IMR-90 (cell line): Measurements from ENCODE around the gene KRTAP4-16. TPM values are rescaled to one million over a fixed set of nuclear protein-coding genes. Genes with fewer than 3 reads are reported as not detected.

Experiments
- ATAC-seq: fragments of 200-7000 bp; cut with Tn5 transposase; 2 replicates; pipeline ENCODE4 v1.9.1; 2020; ENCODE audit warnings: low read depth, mild to moderate bottlenecking, moderate library complexity
- BruUV-seq: library from RNA; stranded (reverse); fragments of 400-500 nt; replicated peaks from 2 replicates; lab custom pipeline; 2021; lab: Mats Ljungman, UMichigan
- CTCF ChIA-PET: fragments of 300-600 bp; formaldehyde crosslinking; extraction: SDS; loops from one replicate; lab custom pipeline; 2021; ENCODE audit warnings: antibody characterized with exemption; lab: Yijun Ruan, JAX
- POLR2A ChIA-PET: fragments of 300-600 bp; sonication (Branson Sonifier 250); formaldehyde crosslinking; loops from one replicate; lab custom pipeline; 2022; ENCODE audit warnings: antibody characterized with exemption; ENCODE audit not compliant: unreplicated experiment; lab: Charles Lee
- DNase-seq: peaks from one replicate; pipeline ENCODE4 v3.0.0; 2013
- H2AFZ ChIP-seq: replicated peaks from 2 replicates; pipeline ENCODE3; 2013; ENCODE audit warnings: low read length, mild to moderate bottlenecking; ENCODE audit not compliant: poor library complexity
- H2AK5ac ChIP-seq: 2 replicates; pipeline ENCODE4 v1.6.1; 2013; ENCODE audit warnings: low read depth, low read length, inconsistent platforms
- H2AK9ac ChIP-seq: replicated peaks from 2 replicates; pipeline ENCODE3; 2013; ENCODE audit warnings: mild to moderate bottlenecking, low read depth, low read length, moderate library complexity; ENCODE audit not compliant: poor library complexity
- H2BK120ac ChIP-seq: 2 replicates; pipeline ENCODE4 v1.6.1; 2013; ENCODE audit warnings: low read depth, low read length, inconsistent platforms
- H2BK15ac ChIP-seq: 3 replicates; pipeline ENCODE4 v1.6.1; 2013; ENCODE audit warnings: low read depth, low read length, inconsistent platforms
- H2BK20ac ChIP-seq: 2 replicates; pipeline ENCODE4 v1.6.1; 2013; ENCODE audit warnings: low read depth, mild to moderate bottlenecking, inconsistent platforms, low read length, moderate library complexity
- H2BK5ac ChIP-seq: 2 replicates; pipeline ENCODE4 v1.6.1; 2013; ENCODE audit warnings: mild to moderate bottlenecking, low read depth, low read length, inconsistent platforms; ENCODE audit not compliant: poor library complexity, severe bottlenecking
- H3K14ac ChIP-seq: replicated peaks from 2 replicates; pipeline ENCODE4 v1.6.1; 2013; ENCODE audit warnings: low read depth, low read length, inconsistent platforms
- H3K18ac ChIP-seq: 2 replicates; pipeline ENCODE4 v1.6.1; 2013; ENCODE audit warnings: low read depth, low read length, control low read depth
- H3K23ac ChIP-seq: 2 replicates; pipeline ENCODE4 v1.6.1; 2013; ENCODE audit warnings: low read depth, low read length, inconsistent platforms
- H3K27ac ChIP-seq: 2 replicates; pipeline ENCODE4 v1.5.1; 2013; ENCODE audit warnings: mild to moderate bottlenecking, control low read depth, low read length; ENCODE audit not compliant: insufficient read depth
- H3K27me3 ChIP-seq: 2 replicates; pipeline ENCODE4 v1.6.1; 2013; ENCODE audit warnings: low read length; ENCODE audit not compliant: control insufficient read depth, insufficient read depth
- H3K36me3 ChIP-seq: 2 replicates; pipeline ENCODE4 v1.6.1; 2013; ENCODE audit warnings: low read length, mixed read lengths; ENCODE audit not compliant: control insufficient read depth, insufficient read depth
- H3K4ac ChIP-seq: 2 replicates; pipeline ENCODE4 v1.6.1; 2013; ENCODE audit warnings: low read depth, low read length, inconsistent platforms
- H3K4me1 ChIP-seq: 2 replicates; pipeline ENCODE4 v1.6.1; 2013; ENCODE audit warnings: low read length, mixed read lengths; ENCODE audit not compliant: control insufficient read depth, insufficient read depth
- H3K4me2 ChIP-seq: 2 replicates; pipeline ENCODE4 v1.6.1; 2013; ENCODE audit warnings: low read depth, mild to moderate bottlenecking, control low read depth, low read length, moderate library complexity
- H3K4me3 ChIP-seq: 2 replicates; pipeline ENCODE4 v1.5.1; 2013; ENCODE audit warnings: low read depth, mild to moderate bottlenecking, control low read depth, low read length, moderate library complexity; ENCODE audit not compliant: insufficient read depth
- H3K56ac ChIP-seq: 2 replicates; pipeline ENCODE4 v1.6.1; 2013; ENCODE audit warnings: low read length, inconsistent platforms; ENCODE audit not compliant: insufficient read depth; ENCODE audit errors: extremely low read depth
- H3K79me1 ChIP-seq, 2 experiments: 2 replicates each; pipeline ENCODE4 v1.6.1; 2013; ENCODE audit warnings: low read length in 2 of 2, inconsistent platforms in 1 of 2, low read depth in 1 of 2
- H3K9ac ChIP-seq: 2 replicates; pipeline ENCODE4 v1.6.1; 2013; ENCODE audit warnings: low read depth, low read length, control low read depth
- H3K9me1 ChIP-seq: 2 replicates; pipeline ENCODE4 v1.6.1; 2013; ENCODE audit warnings: low read length, inconsistent platforms; ENCODE audit not compliant: insufficient read depth
- H3K9me3 ChIP-seq: 2 replicates; pipeline ENCODE4 v1.6.1; 2013; ENCODE audit warnings: low read length; ENCODE audit not compliant: control insufficient read depth, insufficient read depth
- H4K20me1 ChIP-seq: 2 replicates; pipeline ENCODE4 v1.6.1; 2013; ENCODE audit warnings: low read length, inconsistent platforms; ENCODE audit not compliant: insufficient read depth
- H4K5ac ChIP-seq: 2 replicates; pipeline ENCODE4 v1.6.1; 2013; ENCODE audit warnings: mild to moderate bottlenecking, low read depth, low read length, control low read depth
- H4K8ac ChIP-seq, 2 experiments: 2 replicates each; pipeline ENCODE4 v1.6.1; 2013; ENCODE audit warnings: low read depth in 2 of 2, low read length in 2 of 2, control low read depth in 1 of 2, inconsistent platforms in 1 of 2
- H4K91ac ChIP-seq: 2 replicates; pipeline ENCODE4 v1.6.1; 2013; ENCODE audit warnings: low read depth, low read length, inconsistent platforms; ENCODE audit not compliant: insufficient read depth
- BHLHE40 ChIP-seq: fragments of 150-350 bp; IDR thresholded peaks from 2 replicates; pipeline ENCODE4 v1.6.1; 2016; ENCODE audit warnings: mild to moderate bottlenecking, low read depth, low read length
- CEBPB ChIP-seq: IDR thresholded peaks from 2 replicates; pipeline ENCODE4 v1.6.1; 2012; ENCODE audit warnings: low read depth, low read length, improper control_type of control experiment
- CHD1 ChIP-seq: IDR thresholded peaks from 2 replicates; pipeline ENCODE4 v1.6.1; 2012; ENCODE audit warnings: low read depth, low read length, improper control_type of control experiment
- CTCF ChIP-seq: conservative IDR thresholded peaks from 2 replicates; pipeline ENCODE4 v1.5.1; 2012; ENCODE audit warnings: mild to moderate bottlenecking, low read depth, low read length, improper control_type of control experiment
- ELK1 ChIP-seq: fragments of 150-350 bp; IDR thresholded peaks from 2 replicates; pipeline ENCODE4 v1.6.1; 2016; ENCODE audit warnings: low read depth, mild to moderate bottlenecking, low read length, moderate library complexity, borderline replicate concordance
- FOS ChIP-seq: fragments of 150-350 bp; IDR thresholded peaks from 2 replicates; pipeline ENCODE4 v1.6.1; 2016; ENCODE audit warnings: low read depth, low read length
- MAFK ChIP-seq: IDR thresholded peaks from 2 replicates; pipeline ENCODE4 v1.6.1; 2012; ENCODE audit warnings: low read depth, low read length, improper control_type of control experiment
- MAZ ChIP-seq: IDR thresholded peaks from 2 replicates; pipeline ENCODE4 v1.6.1; 2012; ENCODE audit warnings: low read depth, mild to moderate bottlenecking, low read length, improper control_type of control experiment, moderate library complexity, borderline replicate concordance
- MXI1 ChIP-seq: IDR thresholded peaks from 2 replicates; pipeline ENCODE4 v1.6.1; 2012; ENCODE audit warnings: low read depth, mild to moderate bottlenecking, low read length, moderate library complexity, borderline replicate concordance
- NFE2L2 ChIP-seq: fragments of 150-350 bp; IDR thresholded peaks from 2 replicates; pipeline ENCODE4 v1.6.1; 2016; ENCODE audit warnings: low read depth, mild to moderate bottlenecking, low read length
- POLR2A ChIP-seq: IDR thresholded peaks from 2 replicates; pipeline ENCODE4 v1.6.1; 2012; ENCODE audit warnings: mild to moderate bottlenecking, low read depth, low read length
- RAD21 ChIP-seq: IDR thresholded peaks from 2 replicates; pipeline ENCODE4 v1.6.1; 2012; ENCODE audit warnings: low read length, improper control_type of control experiment
- RCOR1 ChIP-seq: IDR thresholded peaks from 2 replicates; pipeline ENCODE4 v1.6.1; 2012; ENCODE audit warnings: mild to moderate bottlenecking, low read length, improper control_type of control experiment; ENCODE audit not compliant: insufficient replicate concordance
- RFX5 ChIP-seq: IDR thresholded peaks from 2 replicates; pipeline ENCODE4 v1.8.0; 2012; ENCODE audit warnings: low read depth, mild to moderate bottlenecking, low read length, moderate library complexity
- SMC3 ChIP-seq: fragments of 150-350 bp; IDR thresholded peaks from 2 replicates; pipeline ENCODE4 v1.6.1; 2016; ENCODE audit warnings: low read depth, mild to moderate bottlenecking, antibody characterized with exemption, low read length, moderate library complexity
- USF2 ChIP-seq: fragments of 150-350 bp; IDR thresholded peaks from 2 replicates; pipeline ENCODE4 v1.6.1; 2017; ENCODE audit warnings: mild to moderate bottlenecking, antibody characterized with exemption, low read length, low read depth
- WGBS, 2 experiments: methylation state at CpG; one replicate each; pipeline versions ENCODE4 v1.1.5 to v1.1.7; 2013; ENCODE audit warnings: missing lambda C conversion rate in 2 of 2; ENCODE audit not compliant: insufficient read length in 1 of 2; ENCODE audit errors: extremely low coverage in 2 of 2; 5-methylcytosine and 5-hydroxymethylcytosine counted together
- dilution Hi-C: fragments of 300-500 bp; cut with HindIII; formaldehyde crosslinking; loops from one replicate; pipeline ENCODE4 v1.14.3; 2018; ENCODE audit warnings: low sequenced_read_pairs; ENCODE audit not compliant: unreplicated experiment
- in situ Hi-C: fragments of 300-500 bp; cut with MboI; formaldehyde crosslinking; loops from 3 replicates; pipeline ENCODE4 v1.14.3; 2019; ENCODE audit warnings: low sequenced_read_pairs, inconsistent platforms, mixed read lengths
- intact Hi-C: fragments of 100-400 bp; cut with micrococcal nuclease; formaldehyde crosslinking; loops from 2 replicates; pipeline ENCODE4 v1.10.0; 2022
- polyA plus RNA-seq, 3 experiments: library from polyadenylated mRNA; depleted of rRNA; stranded (reverse); fragments of >200 nt; gene quantifications; 2 replicates each; pipeline ENCODE4 v1.2.3, GENCODE V29; 2012; ENCODE audit warnings: low replicate concordance in 1 of 3
- total RNA-seq: library from RNA; depleted of rRNA; stranded (reverse); fragments of >200 nt; gene quantifications from 2 replicates; pipeline ENCODE4 v1.2.3, GENCODE V29; 2012

The KRTAP4-16 gene
- total and polyA plus RNA-seq, 2 of the 4 experiments (the other 2 are of a cell fraction): not detected

GRCh38 chr17:41126412-41126811 lies 24.4 kb upstream of the KRTAP4-16 start:
- dilution Hi-C loops: no loop called here
- POLR2A ChIA-PET: no interaction called here
- no peak overlapping the region for H2BK20ac ChIP-seq
- no peak overlapping the region for H2BK120ac ChIP-seq
- no peak overlapping the region for H3K9ac ChIP-seq
- H2AFZ ChIP-seq: no peak overlapping the region
- H4K91ac ChIP-seq: no peak overlapping the region
- H2BK15ac ChIP-seq: no peak overlapping the region
- DNase-seq (no peak), ATAC-seq (no peak)
- no peak overlapping the region for H3K23ac ChIP-seq
- BruUV-seq: no TSS peak
- H4K8ac ChIP-seq: no peak overlapping the region
- H2BK5ac ChIP-seq: no peak overlapping the region
- no peaks in the 10 kb centered on the region for H3K79me1 ChIP-seq
- TF ChIP-seq BHLHE40 (no peak), MXI1 (no peak), RFX5 (no peak), RAD21 (no peak), SMC3 (no peak), NFE2L2 (no peak), CTCF (no peak), ELK1 (no peak), CHD1 (no peak), CEBPB (no peak), RCOR1 (no peak), MAZ (no peak), USF2 (no peak), FOS (no peak), MAFK (no peak), POLR2A (no peak)
- WGBS, 2 experiments: no CpG with 5 or more reads among the region's 3 CpGs
- no peak overlapping the region for H3K14ac ChIP-seq
- H3K27me3 ChIP-seq: no peaks in the 10 kb centered on the region
- no peaks in the 10 kb centered on the region; the same call in 1 of the 2 replicates for H3K4me1 ChIP-seq
- H3K27ac ChIP-seq: no peak overlapping the region
- H2AK9ac ChIP-seq: no peak overlapping the region
- in situ Hi-C loops: no loop called here
- no peaks in the 10 kb centered on the region for H4K20me1 ChIP-seq
- H3K56ac ChIP-seq: no peak overlapping the region
- no peak overlapping the region for H2AK5ac ChIP-seq
- H3K9me3 ChIP-seq: peaks cover 2% of the 10 kb centered on the region; the same call in 1 of the 2 replicates
- no peak overlapping the region for H3K4ac ChIP-seq
- intact Hi-C loops: no loop called here
- H3K18ac ChIP-seq: no peak overlapping the region
- H3K36me3 ChIP-seq: no peaks in the 10 kb centered on the region
- no peaks in the 10 kb centered on the region for H3K9me1 ChIP-seq
- H3K4me3 ChIP-seq: no peak overlapping the region
- H3K4me2 ChIP-seq: no peak overlapping the region
- CTCF ChIA-PET: no interaction called here
- H4K5ac ChIP-seq: no peak overlapping the region
